ENCODE results near the gene AHRR.

Gene AHRR

GRCh38 chr5:449151-449550, 127.6 kb downstream of the AHRR start:
- no peak for TF ChIP-seq TAF1 (IDR thresholded peaks at IDR 0.05; ENCODE audit: borderline replicate concordance, insufficient read depth, low read length)

GRCh38 chr5:451587-452458, 130.3 kb downstream of the AHRR start:
- no peak for TF ChIP-seq POLR2AphosphoS5 (IDR thresholded peaks at IDR 0.05; ENCODE audit: low read depth, low read length)
- TF ChIP-seq REST (IDR thresholded peaks at IDR 0.05; ENCODE audit: insufficient read depth in 1 of 2, low read depth in 2 of 2, low read length in 2 of 2), result no peak
- no peak for TF ChIP-seq SIN3A (IDR thresholded peaks at IDR 0.05; ENCODE audit: borderline replicate concordance, insufficient read depth, low read length)
- TF ChIP-seq TAF1 (IDR thresholded peaks at IDR 0.05; ENCODE audit: borderline replicate concordance, insufficient read depth, low read length), result no peak
- TF ChIP-seq FOXP2 (optimal IDR thresholded peaks at IDR 0.05; ENCODE audit: borderline replicate concordance, extremely low read depth, extremely low read length, insufficient read depth), result no peak

- TF ChIP-seq FOXP2 (optimal IDR thresholded peaks at IDR 0.05; ENCODE audit: borderline replicate concordance, extremely low read depth, extremely low read length, insufficient read depth) (no peak), TAF1 (IDR thresholded peaks at IDR 0.05; ENCODE audit: borderline replicate concordance, insufficient read depth, low read length) (no peak), REST (IDR thresholded peaks at IDR 0.05; ENCODE audit: insufficient read depth in 1 of 2, low read depth in 2 of 2, low read length in 2 of 2) (no peak), POLR2AphosphoS5 (IDR thresholded peaks at IDR 0.05; ENCODE audit: low read depth, low read length) (no peak), SIN3A (IDR thresholded peaks at IDR 0.05; ENCODE audit: borderline replicate concordance, insufficient read depth, low read length) (no peak)
These were observed 131.6 kb downstream of the AHRR start for GRCh38 chr5:452978-453710.

- TF ChIP-seq POLR2AphosphoS5 (IDR thresholded peaks at IDR 0.05; ENCODE audit: low read depth, low read length) (no peak), SIN3A (IDR thresholded peaks at IDR 0.05; ENCODE audit: borderline replicate concordance, insufficient read depth, low read length) (no peak), REST (IDR thresholded peaks at IDR 0.05; ENCODE audit: insufficient read depth in 1 of 2, low read depth in 2 of 2, low read length in 2 of 2) (no peak), FOXP2 (optimal IDR thresholded peaks at IDR 0.05; ENCODE audit: borderline replicate concordance, extremely low read depth, extremely low read length, insufficient read depth) (no peak), TAF1 (IDR thresholded peaks at IDR 0.05; ENCODE audit: borderline replicate concordance, insufficient read depth, low read length) (no peak)
These were observed 132.4 kb downstream of the AHRR start for GRCh38 chr5:453725-454481.

- TF ChIP-seq POLR2AphosphoS5 (IDR thresholded peaks at IDR 0.05; ENCODE audit: low read depth, low read length) (no peak), REST (IDR thresholded peaks at IDR 0.05; ENCODE audit: insufficient read depth in 1 of 2, low read depth in 2 of 2, low read length in 2 of 2) (no peak), SIN3A (IDR thresholded peaks at IDR 0.05; ENCODE audit: borderline replicate concordance, insufficient read depth, low read length) (no peak), FOXP2 (optimal IDR thresholded peaks at IDR 0.05; ENCODE audit: borderline replicate concordance, extremely low read depth, extremely low read length, insufficient read depth) (no peak), TAF1 (IDR thresholded peaks at IDR 0.05; ENCODE audit: borderline replicate concordance, insufficient read depth, low read length) (no peak)
These were observed 133.4 kb downstream of the AHRR start for GRCh38 chr5:454936-455335.

All from PFSK-1 (cell line).